GM12878 (cell line): ENCODE measurements around the gene CCNB1. TPM values are rescaled to one million over a fixed set of nuclear protein-coding genes. Genes with fewer than 3 reads are reported as not detected.

Experiments
- DPF2 ChIP-seq: fragments of 450-650 bp; IDR thresholded peaks from 2 replicates; pipeline ENCODE4 v1.6.1; 2017; ENCODE audit warnings: mild to moderate bottlenecking
- EGR1 ChIP-seq, 2 experiments: IDR thresholded peaks; 1 replicate in 1 of 2; 2 replicates in 1 of 2; pipeline ENCODE4 v1.6.1; 2011 to 2012; ENCODE audit warnings: low read depth in 2 of 2, low read length in 2 of 2, borderline replicate concordance in 1 of 2, mild to moderate bottlenecking in 1 of 2, moderate library complexity in 1 of 2
- HDAC6 ChIP-seq: fragments of 200-600 bp; sonication (generic); IDR thresholded peaks from one replicate; pipeline ENCODE4 v1.8.0; 2017; ENCODE audit warnings: antibody characterized with exemption; ENCODE audit not compliant: unreplicated experiment
- IKZF2 ChIP-seq, 2 experiments: fragments of 450-650 bp; IDR thresholded peaks; 2 replicates each; pipeline ENCODE4 v1.6.1; 2017; ENCODE audit warnings: mild to moderate bottlenecking in 2 of 2, moderate library complexity in 2 of 2
- IRF3 ChIP-seq: fragments of 450-650 bp; IDR thresholded peaks from 2 replicates; pipeline ENCODE4 v1.6.1; 2014; ENCODE audit warnings: mild to moderate bottlenecking
- JUND ChIP-seq: IDR thresholded peaks from 2 replicates; pipeline ENCODE4 v1.6.1; 2012; ENCODE audit warnings: low read depth, mild to moderate bottlenecking, low read length, improper control_type of control experiment, moderate library complexity
- MTA2 ChIP-seq: fragments of 450-650 bp; IDR thresholded peaks from 2 replicates; pipeline ENCODE4 v1.6.1; 2016; ENCODE audit warnings: low read depth, mild to moderate bottlenecking, moderate library complexity
- NFYA ChIP-seq: IDR thresholded peaks from 2 replicates; pipeline ENCODE4 v1.6.1; 2011; ENCODE audit warnings: low read depth, mild to moderate bottlenecking, low read length, improper control_type of control experiment, borderline replicate concordance
- PML ChIP-seq: IDR thresholded peaks from 2 replicates; pipeline ENCODE4 v1.6.1; 2012; ENCODE audit warnings: low read length, inconsistent platforms
- POLR2AphosphoS5 ChIP-seq: IDR thresholded peaks from 2 replicates; pipeline ENCODE4 v1.6.1; 2011; ENCODE audit warnings: mild to moderate bottlenecking, low read length, inconsistent platforms
- RB1 ChIP-seq: fragments of 450-650 bp; formaldehyde crosslinking; IDR thresholded peaks from 2 replicates; pipeline ENCODE4 v1.6.1; 2017; ENCODE audit warnings: mild to moderate bottlenecking, borderline replicate concordance
- RCOR1 ChIP-seq: conservative IDR thresholded peaks from 2 replicates; pipeline ENCODE4 v1.6.1; 2012; ENCODE audit warnings: low read depth, low read length, improper control_type of control experiment
- SMAD5 ChIP-seq: IDR thresholded peaks from 2 replicates; pipeline ENCODE4 v1.6.1; 2016; ENCODE audit warnings: antibody characterized with exemption, low read depth
- SRF ChIP-seq, 2 experiments: IDR thresholded peaks; 2 replicates each; pipeline ENCODE4 v1.6.1; 2011; ENCODE audit warnings: low read depth in 2 of 2, low read length in 2 of 2, mild to moderate bottlenecking in 1 of 2, moderate library complexity in 1 of 2
- TARDBP ChIP-seq: IDR thresholded peaks from 2 replicates; pipeline ENCODE4 v1.6.1; 2016; ENCODE audit warnings: borderline replicate concordance
- TCF12 ChIP-seq: IDR thresholded peaks from 2 replicates; pipeline ENCODE4 v1.6.1; 2011; ENCODE audit warnings: low read depth, mild to moderate bottlenecking, low read length
- YBX1 ChIP-seq: fragments of 450-650 bp; IDR thresholded peaks from 2 replicates; pipeline ENCODE4 v1.6.1; 2016; ENCODE audit warnings: antibody characterized with exemption
- polyA plus RNA-seq, 11 experiments: library from polyadenylated mRNA; depleted of rRNA in 4 of 11; unstranded in 6 of 11; stranded (reverse) in 5 of 11; fragments of >200 nt; fragmentation: Nextera tagmentation in 4 of 11; fragmentation: Illumina TruSeq in 1 of 11; extraction: Ambion mirVana in 4 of 11; extraction: Trizol in 1 of 11; gene quantifications; 1 replicate in 1 of 11; 2 replicates in 10 of 11; pipeline versions ENCODE4 v1.2.1 to v1.2.3, GENCODE V29; 2011 to 2016; ENCODE audit warnings: inconsistent platforms in 2 of 11, missing spikeins in 2 of 11, low read depth in 1 of 11
- total RNA-seq, 4 experiments: library from RNA; depleted of rRNA in 3 of 4; stranded (reverse); fragments of >200 nt in 3 of 4; fragmentation: Illumina TruSeq in 1 of 4; extraction: Trizol in 1 of 4; gene quantifications; 2 replicates each; pipeline versions ENCODE4 v1.2.1 to v1.2.3, GENCODE V29; 2013 to 2021

The CCNB1 gene
- total and polyA plus RNA-seq, 10 of the 15 experiments (the other 5 are each of a cell fraction or from before 2014, with no cell fraction given), result 148 to 403 (median 210) TPM

GRCh38 chr5:69189162-69190086 is 22.5 kb downstream of the CCNB1 start, which contains the start of gene CENPH (continued):
- TF ChIP-seq NFYA, result no peak
- peak; percentile 71 for TF ChIP-seq POLR2AphosphoS5
- TF ChIP-seq RCOR1, result 0 out of 2 replicates have a peak, but pooled peaks have one; percentile 16
- TF ChIP-seq PML, result peak; percentile 51; the same call in 1 of the 2 replicates
- no peak for TF ChIP-seq SRF (IDR thresholded peaks at IDR 0.05; ENCODE audit: low read depth in 2 of 2, low read length in 2 of 2)
- TF ChIP-seq HDAC6, result no peak
- no peak for TF ChIP-seq IRF3
- no peak for TF ChIP-seq JUND
- no peak for TF ChIP-seq MTA2
- TF ChIP-seq SMAD5, result peak; percentile 65; the same call in 1 of the 2 replicates
- no peak for TF ChIP-seq TCF12
- TF ChIP-seq EGR1 (IDR thresholded peaks at IDR 0.05; ENCODE audit: borderline replicate concordance in 1 of 2, low read depth in 2 of 2, low read length in 2 of 2), result peak in 1 of 2 experiments; percentile 42; a peak in 1 of 3 replicates
- no peak for TF ChIP-seq YBX1
- TF ChIP-seq TARDBP, result 0 out of 2 replicates have a peak, but pooled peaks have one; percentile 32
- peak in 1 of 2 experiments; percentile 27; a peak in 1 of 4 replicates for TF ChIP-seq IKZF2 (IDR thresholded peaks at IDR 0.05)
- peak; percentile 96; the same call in 1 of the 2 replicates for TF ChIP-seq RB1
- no peak for TF ChIP-seq DPF2
